Measurements from ENCODE around the gene CD247. TPM values are rescaled to one million over a fixed set of nuclear protein-coding genes. Genes with fewer than 3 reads are reported as not detected.

The CD247 gene
- total RNA-seq, 1 experiment from 2014 or later = 1.4 TPM

- Histone ChIP-seq H3K4me1 (ENCODE audit: insufficient read depth, low read length, poor library complexity, severe bottlenecking) (no peaks in the 10 kb centered on the region), H3K36me3 (ENCODE audit: insufficient read depth, low read length, poor library complexity, severe bottlenecking) (no peaks in the 10 kb centered on the region), H3K27me3 (replicated peaks; ENCODE audit: insufficient read depth, low read depth, low read length, poor library complexity) (no peaks in the 10 kb centered on the region), H3K27ac (ENCODE audit: low read depth, low read length, poor library complexity, severe bottlenecking) (no peak overlapping the region), H3K9me3 (ENCODE audit: low read depth, low read length, poor library complexity, severe bottlenecking) (no peaks in the 10 kb centered on the region), H3K4me3 (ENCODE audit: low read depth, low read length, poor library complexity, severe bottlenecking) (no peak overlapping the region)
- ChIA-PET POLR2A (ENCODE audit: low non-redundant PET) (no interaction called here), CTCF (no interaction called here)
- BruUV-seq (replicated peaks) = no TSS peak
- no peak for DNase-seq (ENCODE audit: low spot score)
- intact Hi-C loops (cut with micrococcal nuclease; ENCODE audit: unreplicated experiment) = no loop called here
- TF ChIP-seq, protein P1, sequence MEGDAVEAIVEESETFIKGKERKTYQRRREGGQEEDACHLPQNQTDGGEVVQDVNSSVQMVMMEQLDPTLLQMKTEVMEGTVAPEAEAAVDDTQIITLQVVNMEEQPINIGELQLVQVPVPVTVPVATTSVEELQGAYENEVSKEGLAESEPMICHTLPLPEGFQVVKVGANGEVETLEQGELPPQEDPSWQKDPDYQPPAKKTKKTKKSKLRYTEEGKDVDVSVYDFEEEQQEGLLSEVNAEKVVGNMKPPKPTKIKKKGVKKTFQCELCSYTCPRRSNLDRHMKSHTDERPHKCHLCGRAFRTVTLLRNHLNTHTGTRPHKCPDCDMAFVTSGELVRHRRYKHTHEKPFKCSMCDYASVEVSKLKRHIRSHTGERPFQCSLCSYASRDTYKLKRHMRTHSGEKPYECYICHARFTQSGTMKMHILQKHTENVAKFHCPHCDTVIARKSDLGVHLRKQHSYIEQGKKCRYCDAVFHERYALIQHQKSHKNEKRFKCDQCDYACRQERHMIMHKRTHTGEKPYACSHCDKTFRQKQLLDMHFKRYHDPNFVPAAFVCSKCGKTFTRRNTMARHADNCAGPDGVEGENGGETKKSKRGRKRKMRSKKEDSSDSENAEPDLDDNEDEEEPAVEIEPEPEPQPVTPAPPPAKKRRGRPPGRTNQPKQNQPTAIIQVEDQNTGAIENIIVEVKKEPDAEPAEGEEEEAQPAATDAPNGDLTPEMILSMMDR (conservative IDR thresholded peaks at IDR 0.05; ENCODE audit: low read depth, low read length) = no peak
- no peak for TF ChIP-seq EZH2 (IDR thresholded peaks at IDR 0.05; ENCODE audit: borderline replicate concordance, low read depth, low read length, poor library complexity, severe bottlenecking)
Observed at GRCh38 chr1:167462341-167462740, 56.0 kb downstream of the CD247 start.

GRCh38 chr1:167460836-167461235 is 57.5 kb downstream of the CD247 start:
- Histone ChIP-seq H3K27me3 (replicated peaks; ENCODE audit: insufficient read depth, low read depth, low read length, poor library complexity) (no peaks in the 10 kb centered on the region), H3K27ac (ENCODE audit: low read depth, low read length, poor library complexity, severe bottlenecking) (no peak overlapping the region), H3K36me3 (ENCODE audit: insufficient read depth, low read length, poor library complexity, severe bottlenecking) (no peaks in the 10 kb centered on the region), H3K4me3 (ENCODE audit: low read depth, low read length, poor library complexity, severe bottlenecking) (no peak overlapping the region), H3K4me1 (ENCODE audit: insufficient read depth, low read length, poor library complexity, severe bottlenecking) (no peaks in the 10 kb centered on the region), H3K9me3 (ENCODE audit: low read depth, low read length, poor library complexity, severe bottlenecking) (no peaks in the 10 kb centered on the region)
- intact Hi-C loops (cut with micrococcal nuclease; ENCODE audit: unreplicated experiment) = loop anchor here (1.0 kb wide), 1 partner anchor 41 kb away; no protein-coding TSS in a partner anchor
- TF ChIP-seq, protein P1 (conservative IDR thresholded peaks at IDR 0.05; ENCODE audit: low read depth, low read length) = no peak
- no peak for TF ChIP-seq EZH2 (IDR thresholded peaks at IDR 0.05; ENCODE audit: borderline replicate concordance, low read depth, low read length, poor library complexity, severe bottlenecking)
- ChIA-PET CTCF (no interaction called here), POLR2A (ENCODE audit: low non-redundant PET) (no interaction called here)
- BruUV-seq (replicated peaks) = no TSS peak
- no peak for DNase-seq (ENCODE audit: low spot score)

DNA sequence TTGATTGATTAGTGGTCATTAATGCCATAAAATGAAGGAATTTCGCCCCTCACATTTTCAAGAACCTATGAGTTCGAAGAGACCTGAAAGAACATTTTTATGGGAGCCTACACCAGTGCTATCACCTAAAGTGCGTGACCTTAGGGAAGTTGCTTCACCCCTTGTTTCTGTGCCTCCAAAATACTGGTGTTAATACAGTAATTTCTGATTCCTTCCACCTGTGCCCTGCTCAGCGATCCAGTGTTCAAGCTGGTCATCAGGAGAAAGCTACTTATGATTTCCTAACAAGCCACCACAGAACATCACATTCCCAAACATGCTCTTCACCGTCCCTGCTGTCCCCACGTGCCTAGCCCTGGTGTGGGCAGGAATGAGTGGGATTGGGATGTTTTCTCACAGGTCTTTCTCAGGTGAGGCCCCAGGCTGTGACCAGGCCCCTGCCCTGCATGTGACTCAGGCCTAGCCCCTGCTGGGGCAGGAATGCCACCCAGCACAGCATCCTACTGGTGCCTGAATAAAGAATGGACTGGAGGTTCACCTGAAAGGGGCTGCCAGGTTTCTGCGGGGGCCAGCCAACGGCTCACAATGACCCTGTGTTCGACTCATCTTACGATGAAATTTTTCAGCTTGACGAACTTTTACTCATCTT is 60.3 kb downstream of the CD247 start:
- no peak overlapping the region for H3K27ac ChIP-seq (ENCODE audit: low read depth, low read length, poor library complexity, severe bottlenecking)
- H3K4me3 ChIP-seq (ENCODE audit: low read depth, low read length, poor library complexity, severe bottlenecking) = no peak overlapping the region
- intact Hi-C loops (cut with micrococcal nuclease; ENCODE audit: unreplicated experiment) = no loop called here
- no peaks in the 10 kb centered on the region for H3K9me3 ChIP-seq (ENCODE audit: low read depth, low read length, poor library complexity, severe bottlenecking)
- CTCF ChIA-PET = no interaction called here
- BruUV-seq (replicated peaks) = no TSS peak
- H3K27me3 ChIP-seq (replicated peaks; ENCODE audit: insufficient read depth, low read depth, low read length, poor library complexity) = no peaks in the 10 kb centered on the region
- POLR2A ChIA-PET (ENCODE audit: low non-redundant PET) = no interaction called here
- no peak for TF ChIP-seq EZH2 (IDR thresholded peaks at IDR 0.05; ENCODE audit: borderline replicate concordance, low read depth, low read length, poor library complexity, severe bottlenecking)
- TF ChIP-seq, protein P1 (conservative IDR thresholded peaks at IDR 0.05; ENCODE audit: low read depth, low read length) = no peak
- DNase-seq (ENCODE audit: low spot score) = no peak
- no peaks in the 10 kb centered on the region for H3K4me1 ChIP-seq (ENCODE audit: insufficient read depth, low read length, poor library complexity, severe bottlenecking)
- H3K36me3 ChIP-seq (ENCODE audit: insufficient read depth, low read length, poor library complexity, severe bottlenecking) = no peaks in the 10 kb centered on the region
